ENCODE results near the gene VDAC2.

The VDAC2 gene

GRCh38 chr10:75233444-75234016 lies 22.9 kb downstream of the VDAC2 start:
- peaks cover 5% of the 10 kb centered on the region; the same call in 1 of the 2 replicates for H3K79me2 ChIP-seq (ENCODE audit: insufficient read depth, low read depth)
- TF ChIP-seq, protein P1, sequence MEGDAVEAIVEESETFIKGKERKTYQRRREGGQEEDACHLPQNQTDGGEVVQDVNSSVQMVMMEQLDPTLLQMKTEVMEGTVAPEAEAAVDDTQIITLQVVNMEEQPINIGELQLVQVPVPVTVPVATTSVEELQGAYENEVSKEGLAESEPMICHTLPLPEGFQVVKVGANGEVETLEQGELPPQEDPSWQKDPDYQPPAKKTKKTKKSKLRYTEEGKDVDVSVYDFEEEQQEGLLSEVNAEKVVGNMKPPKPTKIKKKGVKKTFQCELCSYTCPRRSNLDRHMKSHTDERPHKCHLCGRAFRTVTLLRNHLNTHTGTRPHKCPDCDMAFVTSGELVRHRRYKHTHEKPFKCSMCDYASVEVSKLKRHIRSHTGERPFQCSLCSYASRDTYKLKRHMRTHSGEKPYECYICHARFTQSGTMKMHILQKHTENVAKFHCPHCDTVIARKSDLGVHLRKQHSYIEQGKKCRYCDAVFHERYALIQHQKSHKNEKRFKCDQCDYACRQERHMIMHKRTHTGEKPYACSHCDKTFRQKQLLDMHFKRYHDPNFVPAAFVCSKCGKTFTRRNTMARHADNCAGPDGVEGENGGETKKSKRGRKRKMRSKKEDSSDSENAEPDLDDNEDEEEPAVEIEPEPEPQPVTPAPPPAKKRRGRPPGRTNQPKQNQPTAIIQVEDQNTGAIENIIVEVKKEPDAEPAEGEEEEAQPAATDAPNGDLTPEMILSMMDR (conservative IDR thresholded peaks at IDR 0.05; ENCODE audit: low read depth, low read length), result no peak
- no peak overlapping the region for H3K4me3 ChIP-seq (IDR thresholded peaks at IDR 0.05; ENCODE audit: insufficient read depth, low read depth, low read length)

DNA sequence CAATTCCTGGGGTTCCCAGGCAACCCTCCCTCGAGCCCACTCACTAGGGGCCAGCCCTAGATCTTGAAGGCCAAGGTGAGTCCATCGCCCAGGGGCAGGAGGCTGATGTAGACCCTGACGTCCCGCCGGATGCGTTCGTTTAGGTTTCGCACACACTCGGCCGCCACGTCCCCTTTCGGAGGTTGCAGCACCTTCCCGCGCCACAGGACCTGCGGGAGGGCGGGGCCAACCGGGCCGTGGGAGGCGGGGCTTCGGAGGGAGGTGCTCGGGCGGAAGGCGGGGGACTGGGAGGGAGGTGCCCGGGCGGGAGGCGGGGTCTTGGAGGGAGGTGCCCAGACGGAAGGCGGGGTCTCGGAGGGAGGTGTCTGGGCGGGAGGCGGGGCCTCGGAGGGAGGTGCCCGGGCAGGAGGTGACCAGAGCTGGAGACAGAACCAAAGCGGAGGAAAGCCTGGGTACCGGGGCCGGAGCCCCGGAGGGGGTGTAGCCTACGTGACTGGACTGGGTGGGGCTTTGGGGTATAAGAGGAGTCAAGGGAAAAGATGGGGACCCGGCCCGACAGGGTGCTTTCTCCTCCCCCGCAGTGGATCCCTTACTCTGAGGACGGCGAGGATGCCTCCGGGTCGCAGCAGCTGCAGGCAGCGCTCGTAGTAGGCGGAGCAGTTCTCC lies 23.6 kb downstream of the VDAC2 start:
- TF ChIP-seq, protein P1 (conservative IDR thresholded peaks at IDR 0.05; ENCODE audit: low read depth, low read length), result no peak
- Histone ChIP-seq H3K36me3 (ENCODE audit: insufficient read depth) (peaks cover 6% of the 10 kb centered on the region; the same call in 1 of the 2 replicates), H3K4me3 (IDR thresholded peaks at IDR 0.05; ENCODE audit: insufficient read depth, low read depth, low read length) (no peak overlapping the region), H3K27me3 (ENCODE audit: insufficient read depth, low read depth) (no peaks in the 10 kb centered on the region), H3K9ac (peak overlapping the region; percentile 86; the same call in 1 of the 2 replicates), H4K20me1 (ENCODE audit: insufficient read depth) (peaks cover 3% of the 10 kb centered on the region), H3K27ac (peak overlapping the region; percentile 68; the same call in 1 of the 2 replicates), H3K4me2 (peak overlapping the region; percentile 89), H2AFZ (ENCODE audit: low read depth) (peak overlapping the region; percentile 75), H3K4me1 (ENCODE audit: low read depth, poor library complexity, severe bottlenecking) (peaks cover 35% of the 10 kb centered on the region), H3K79me2 (ENCODE audit: insufficient read depth, low read depth) (no peaks in the 10 kb centered on the region; the same call in 1 of the 2 replicates)

More at GRCh38 chr10:75233444-75234016, 22.9 kb downstream of the VDAC2 start:
- H3K9ac ChIP-seq, result peak overlapping the region; percentile 69; the same call in 1 of the 2 replicates
- peaks cover 9% of the 10 kb centered on the region for H4K20me1 ChIP-seq (ENCODE audit: insufficient read depth)
- H3K36me3 ChIP-seq (ENCODE audit: insufficient read depth), result peaks cover 6% of the 10 kb centered on the region; the same call in 1 of the 2 replicates
- H2AFZ ChIP-seq (ENCODE audit: low read depth), result peak overlapping the region; percentile 6; the same call in 1 of the 2 replicates
- peaks cover 37% of the 10 kb centered on the region for H3K4me1 ChIP-seq (ENCODE audit: low read depth, poor library complexity, severe bottlenecking)
- H3K27ac ChIP-seq, result peak overlapping the region; percentile 56; the same call in 1 of the 2 replicates
- H3K27me3 ChIP-seq (ENCODE audit: insufficient read depth, low read depth), result no peaks in the 10 kb centered on the region
- peak overlapping the region; percentile 89 for H3K4me2 ChIP-seq

GRCh38 chr10:75234683-75235374 lies 24.2 kb downstream of the VDAC2 start:
- H3K4me1 ChIP-seq (ENCODE audit: low read depth, poor library complexity, severe bottlenecking), result peaks cover 33% of the 10 kb centered on the region
- H2AFZ ChIP-seq (ENCODE audit: low read depth), result peak overlapping the region; percentile 75
- no peak overlapping the region for H3K4me3 ChIP-seq (IDR thresholded peaks at IDR 0.05; ENCODE audit: insufficient read depth, low read depth, low read length)
- no peaks in the 10 kb centered on the region for H3K27me3 ChIP-seq (ENCODE audit: insufficient read depth, low read depth)
- TF ChIP-seq, protein P1 (conservative IDR thresholded peaks at IDR 0.05; ENCODE audit: low read depth, low read length), result no peak
- H3K27ac ChIP-seq, result peak overlapping the region; percentile 68
- H3K4me2 ChIP-seq, result peak overlapping the region; percentile 89
- peak overlapping the region; percentile 86 for H3K9ac ChIP-seq
- H3K79me2 ChIP-seq (ENCODE audit: insufficient read depth, low read depth), result no peaks in the 10 kb centered on the region
- H4K20me1 ChIP-seq (ENCODE audit: insufficient read depth), result no peaks in the 10 kb centered on the region; the same call in none of the 2 replicates
- peaks cover 5% of the 10 kb centered on the region; the same call in 1 of the 2 replicates for H3K36me3 ChIP-seq (ENCODE audit: insufficient read depth)

GRCh38 chr10:75235375-75236177 lies 25.0 kb downstream of the VDAC2 start, which contains the start of gene COMTD1:
Gene COMTD1, minus strand, starts transcription at chr10:75235957. Its CDS starts 29 bp downstream, at chr10:75235928.
- Histone ChIP-seq H2AFZ (ENCODE audit: low read depth) (peak within 1 kb of the TSS; percentile 77), H3K27me3 (ENCODE audit: insufficient read depth, low read depth) (no peaks in the 10 kb centered on the region), H3K27ac (peak within 1 kb of the TSS; percentile 68), H3K4me2 (peak within 1 kb of the TSS; percentile 89), H3K9ac (peak within 1 kb of the TSS; percentile 86), H3K4me1 (ENCODE audit: low read depth, poor library complexity, severe bottlenecking) (peaks cover 25% of the 10 kb centered on the region), H3K36me3 (ENCODE audit: insufficient read depth) (no peaks in the 10 kb centered on the region; the same call in 1 of the 2 replicates), H3K79me2 (ENCODE audit: insufficient read depth, low read depth) (no peaks in the 10 kb centered on the region), H4K20me1 (ENCODE audit: insufficient read depth) (no peaks in the 10 kb centered on the region; the same call in 1 of the 2 replicates), H3K4me3 (IDR thresholded peaks at IDR 0.05; ENCODE audit: insufficient read depth, low read depth, low read length) (no peak within 1 kb of the TSS)
- TF ChIP-seq, protein P1 (conservative IDR thresholded peaks at IDR 0.05; ENCODE audit: low read depth, low read length), result no peak; the same call in 1 of the 2 replicates

Measured in KMS-11 (cell line).